GM20431 (cell line): ENCODE results near the gene CENPH.
"Not testable (repeated sequence)": the region's sequence is repeated elsewhere in the genome, so short reads cannot be mapped to it uniquely, and the experiment has no call there.

ENCODE experiments used
- in situ Hi-C: fragments of 300-500 bp; cut with MseI, MboI; formaldehyde crosslinking; loops from one replicate; pipeline ENCODE4 v1.15.0; 2020; ENCODE audit warnings: low sequenced_read_pairs; ENCODE audit not compliant: unreplicated experiment

Gene CENPH, protein sequence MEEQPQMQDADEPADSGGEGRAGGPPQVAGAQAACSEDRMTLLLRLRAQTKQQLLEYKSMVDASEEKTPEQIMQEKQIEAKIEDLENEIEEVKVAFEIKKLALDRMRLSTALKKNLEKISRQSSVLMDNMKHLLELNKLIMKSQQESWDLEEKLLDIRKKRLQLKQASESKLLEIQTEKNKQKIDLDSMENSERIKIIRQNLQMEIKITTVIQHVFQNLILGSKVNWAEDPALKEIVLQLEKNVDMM

DNA sequence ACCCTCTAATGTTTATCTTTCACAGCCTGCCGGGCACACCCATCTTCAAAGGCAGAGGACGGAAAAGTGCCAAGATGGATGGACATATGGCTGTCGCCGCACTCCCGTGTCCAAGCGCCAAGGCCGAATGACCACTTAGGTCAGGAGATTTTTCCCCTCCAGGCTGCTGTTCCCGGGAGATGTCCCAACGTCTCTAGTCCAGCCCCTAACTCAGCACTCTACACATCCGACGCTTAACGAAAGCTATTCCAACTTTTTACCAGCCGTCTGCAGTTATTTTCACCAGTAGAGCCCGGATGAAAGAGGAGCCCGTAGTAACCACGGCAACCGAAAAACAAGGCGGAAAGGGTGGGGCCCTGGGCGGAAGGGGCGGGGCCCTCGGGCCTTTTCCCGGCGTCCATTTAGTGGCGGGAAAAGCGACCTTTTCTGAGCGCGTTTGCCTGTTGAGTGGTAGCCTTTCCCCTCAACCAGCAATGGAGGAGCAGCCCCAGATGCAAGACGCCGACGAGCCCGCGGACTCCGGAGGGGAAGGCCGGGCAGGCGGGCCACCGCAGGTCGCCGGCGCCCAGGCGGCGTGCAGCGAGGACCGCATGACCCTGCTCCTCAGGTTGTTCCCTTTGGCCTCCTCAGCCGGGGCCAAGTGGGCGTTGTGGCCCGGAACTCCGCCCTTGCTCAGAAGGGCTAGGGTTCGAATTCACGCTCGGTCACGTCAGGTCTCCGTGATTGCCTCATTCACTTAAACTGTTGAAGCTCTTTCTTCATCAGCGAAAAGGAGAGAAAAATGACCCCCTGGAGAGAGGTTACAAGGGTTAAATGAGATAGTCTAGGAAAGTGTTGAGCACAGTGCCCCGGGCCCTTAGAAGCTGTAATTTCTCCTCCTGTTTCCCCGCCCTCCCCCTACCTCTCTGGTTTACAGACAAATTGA, at the start of gene CENPH:
Gene CENPH, plus strand, starts transcription at position 422 of the 925 bp plus-strand sequence. Its CDS starts 52 bp downstream, at position 474.
- in situ Hi-C loops = no loop called here

DNA sequence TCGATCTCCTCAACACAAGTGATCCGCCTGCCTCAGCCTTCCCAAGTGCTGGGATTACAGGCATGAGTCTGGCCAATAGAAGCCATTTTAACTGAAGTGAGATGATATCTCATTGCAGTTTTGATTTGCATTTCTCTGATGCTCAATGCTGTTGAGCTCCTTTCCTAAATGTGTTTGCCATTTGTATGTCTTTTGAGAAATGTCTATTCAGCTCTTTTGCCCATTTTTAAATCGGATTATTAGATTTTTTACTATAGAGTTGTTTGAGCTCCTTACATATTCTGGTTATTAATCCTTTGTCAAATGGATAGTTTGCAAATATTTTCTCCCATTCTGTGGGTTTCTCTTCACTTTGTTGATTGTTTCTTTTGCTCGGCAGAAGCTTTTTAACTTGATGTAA, 49.1 kb upstream of the CENPH start:
- in situ Hi-C loops = not testable (repeated sequence)

DNA sequence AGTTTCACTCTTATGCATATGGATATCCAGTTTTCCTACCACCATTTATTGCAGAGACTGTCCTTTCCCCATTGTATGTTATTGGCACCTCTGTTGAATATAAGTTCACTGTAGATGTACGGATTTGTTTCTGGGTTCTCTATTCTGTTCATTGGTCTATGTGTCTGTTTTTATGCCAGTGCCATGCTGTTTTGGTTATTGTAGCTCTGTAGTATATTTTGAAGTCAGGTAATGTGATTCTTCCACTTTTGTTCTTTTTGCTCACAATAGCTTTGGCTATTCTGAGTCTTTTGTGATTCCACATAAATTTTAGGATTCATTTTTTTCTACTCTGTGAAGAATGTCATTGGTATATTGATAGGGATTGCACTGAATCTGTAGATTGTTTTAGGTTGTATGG, 48.6 kb upstream of the CENPH start:
- in situ Hi-C loops = no loop called here

DNA sequence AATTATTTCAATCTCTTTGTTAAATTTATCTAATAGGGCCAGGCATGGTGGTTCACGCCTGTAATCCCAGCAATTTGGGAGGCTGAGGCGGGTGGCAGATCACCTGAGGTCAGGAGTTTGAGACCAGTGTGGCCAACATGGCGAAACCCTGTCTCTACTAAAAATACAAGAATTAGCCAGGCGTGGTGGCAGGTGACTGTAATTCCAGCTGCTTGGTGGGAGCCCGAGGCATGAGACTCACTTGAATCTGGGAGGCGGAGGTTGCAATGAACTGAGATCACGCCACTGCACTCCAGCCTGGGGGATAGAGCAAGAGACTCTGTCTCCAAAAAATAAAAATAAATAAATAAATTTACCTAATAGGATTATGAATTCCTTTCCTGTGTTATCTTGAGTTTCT, 40.8 kb upstream of the CENPH start:
- in situ Hi-C loops = not testable (repeated sequence)

DNA sequence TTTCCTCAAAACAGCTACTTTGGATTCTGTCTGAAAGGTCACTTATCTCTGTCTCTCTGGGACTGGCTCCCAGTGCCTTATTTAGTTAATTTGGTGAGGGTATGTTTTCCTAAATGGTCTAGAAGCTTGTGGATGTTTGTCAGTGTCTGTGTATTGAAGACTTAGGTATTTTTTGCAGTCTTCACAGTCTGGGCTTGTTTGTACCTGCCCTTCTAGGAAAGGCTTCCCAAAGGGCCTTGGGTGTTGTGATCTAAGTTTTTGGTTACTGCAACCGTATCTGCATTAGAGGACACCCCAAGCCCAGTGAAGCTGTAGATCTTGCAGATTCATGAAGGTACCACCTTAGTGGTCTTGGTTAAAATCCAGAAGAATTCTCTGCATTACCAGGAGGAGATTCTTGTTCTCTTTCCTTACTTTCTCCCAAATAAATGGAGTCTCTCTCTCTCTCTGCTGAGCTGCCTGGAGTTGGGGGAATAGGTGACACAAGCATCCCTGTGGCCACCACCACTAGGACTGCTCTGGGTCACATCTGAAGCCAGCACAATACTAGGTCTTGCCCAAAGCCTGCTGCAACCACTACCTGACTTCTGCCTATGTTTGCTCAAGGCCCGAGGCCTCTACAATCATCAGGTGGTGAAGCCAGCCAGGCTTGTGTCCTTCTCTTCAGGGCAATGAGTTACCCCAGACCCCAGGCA, 40.3 kb upstream of the CENPH start:
- in situ Hi-C loops = no loop called here

DNA sequence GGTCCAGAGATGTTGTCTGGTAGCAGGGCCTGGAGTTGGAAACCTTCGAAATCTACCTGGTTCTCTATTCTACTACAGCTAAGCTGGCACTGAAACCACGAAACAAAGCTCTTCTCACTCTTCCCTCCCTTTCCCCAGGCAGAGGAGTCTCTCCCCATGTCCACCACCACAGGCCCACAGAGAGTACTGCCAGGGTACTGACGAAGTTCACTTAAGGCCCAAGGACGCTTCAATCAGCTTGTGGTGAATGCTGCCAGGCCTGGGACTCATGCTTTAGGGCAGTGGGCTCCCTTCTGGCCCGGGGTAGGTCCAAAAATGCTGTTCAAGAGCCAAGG, 39.7 kb upstream of the CENPH start:
- in situ Hi-C loops = no loop called here

DNA sequence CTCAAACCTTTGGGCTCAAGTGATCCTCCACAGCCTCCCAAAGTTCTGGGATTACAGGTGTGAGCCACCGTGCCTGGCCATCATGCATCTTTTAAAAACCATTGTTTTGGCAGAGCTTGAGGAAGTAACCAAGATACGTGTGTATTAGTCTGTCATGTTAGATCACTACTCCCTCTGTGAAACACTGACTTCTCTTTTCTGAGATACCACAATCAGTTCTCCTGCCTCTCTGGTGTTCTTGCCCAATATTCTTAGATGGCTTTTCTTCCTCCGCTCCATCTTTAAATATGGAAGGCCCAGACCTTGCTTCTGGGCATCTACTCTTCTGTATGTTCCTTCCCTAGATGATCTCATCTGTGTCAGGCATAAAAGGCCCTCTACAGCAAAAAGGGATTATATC, 36.7 kb upstream of the CENPH start:
- in situ Hi-C loops = no loop called here

DNA sequence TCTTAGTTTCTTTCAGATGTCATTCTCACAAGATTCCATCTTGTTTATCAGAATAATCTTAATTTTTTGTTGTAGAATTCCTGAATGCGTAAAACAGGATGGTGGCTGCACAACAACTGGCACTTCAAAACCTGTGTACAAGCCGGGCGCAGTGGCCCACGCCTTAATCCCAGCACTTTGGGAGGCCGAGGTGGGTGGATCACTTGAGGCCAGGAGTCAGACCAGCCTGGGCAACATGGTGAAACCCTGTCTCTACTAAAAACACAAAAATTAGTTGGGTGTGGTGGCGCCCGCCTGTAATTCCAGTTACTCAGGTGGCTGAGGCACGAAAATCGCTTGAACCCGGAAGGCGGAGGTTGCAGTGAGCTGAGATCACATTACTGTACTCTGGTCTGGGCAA, 32.9 kb upstream of the CENPH start:
- in situ Hi-C loops = no loop called here

DNA sequence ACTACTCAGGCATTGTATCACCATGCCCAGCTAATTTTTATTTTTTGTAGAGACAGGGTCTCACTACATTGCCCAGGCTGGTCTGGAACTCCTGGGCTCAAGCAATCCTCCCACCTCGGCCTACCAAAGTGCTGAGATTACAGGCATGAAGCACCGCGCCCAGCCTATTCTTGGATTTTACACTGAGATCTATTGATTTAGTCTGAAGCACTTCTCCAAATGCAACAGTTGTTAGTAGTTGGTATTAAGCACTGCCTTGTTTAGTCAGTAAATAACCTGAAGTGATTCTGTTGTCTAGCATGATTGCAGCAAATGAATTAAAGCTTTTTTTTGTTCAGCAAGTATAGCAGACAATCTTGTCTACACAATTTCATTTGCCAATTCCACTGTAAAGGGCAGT, 31.3 kb upstream of the CENPH start:
- in situ Hi-C loops = no loop called here

DNA sequence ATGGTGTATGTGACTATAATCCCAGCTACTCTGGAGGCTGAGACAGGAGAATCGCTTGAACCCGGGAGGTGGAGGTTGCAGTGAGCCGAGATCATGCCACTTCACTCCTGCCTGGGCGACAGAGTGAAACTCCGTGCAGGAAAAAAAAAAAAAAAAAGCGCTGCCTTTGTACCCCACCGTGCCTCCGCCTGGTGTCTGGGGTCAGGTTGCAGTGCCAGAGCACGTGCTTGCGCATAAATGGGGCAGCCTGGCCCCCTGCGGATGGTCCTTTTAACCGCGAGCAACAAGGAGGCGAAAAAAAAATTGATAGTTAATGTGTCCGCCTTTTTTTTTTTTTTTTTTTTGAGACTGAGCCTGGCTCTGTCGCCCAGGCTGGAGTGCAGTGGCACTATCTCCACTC, 28.7 kb upstream of the CENPH start:
- in situ Hi-C loops = no loop called here

DNA sequence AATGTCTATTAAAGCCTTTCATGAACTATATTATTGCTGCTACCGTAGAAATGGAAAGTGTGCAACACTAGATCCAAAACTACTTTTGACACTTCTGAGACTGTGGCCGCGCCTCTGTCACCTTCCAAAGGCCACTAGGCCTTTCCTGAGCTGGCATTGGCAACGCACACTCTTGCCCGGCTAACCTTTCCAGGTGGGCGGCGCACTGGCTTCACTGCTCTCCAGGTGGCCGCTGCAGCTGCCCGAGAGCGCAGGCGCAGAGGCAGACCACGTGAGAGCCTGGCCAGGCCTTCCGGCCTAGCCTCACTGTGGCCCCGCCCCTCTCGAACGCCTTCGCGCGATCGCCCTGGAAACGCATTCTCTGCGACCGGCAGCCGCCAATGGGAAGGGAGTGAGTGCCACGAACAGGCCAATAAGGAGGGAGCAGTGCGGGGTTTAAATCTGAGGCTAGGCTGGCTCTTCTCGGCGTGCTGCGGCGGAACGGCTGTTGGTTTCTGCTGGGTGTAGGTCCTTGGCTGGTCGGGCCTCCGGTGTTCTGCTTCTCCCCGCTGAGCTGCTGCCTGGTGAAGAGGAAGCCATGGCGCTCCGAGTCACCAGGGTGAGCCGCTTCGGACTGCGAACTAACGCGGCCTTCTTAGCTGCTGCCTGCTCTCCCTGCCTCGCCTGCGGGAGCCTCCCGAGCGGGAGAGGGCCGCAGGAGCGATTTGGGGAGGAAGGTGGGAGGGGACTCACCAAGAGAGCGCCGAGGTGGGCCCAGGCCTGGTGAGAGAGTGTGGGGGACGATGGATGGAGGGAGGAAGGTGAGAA, 22.5 kb upstream of the CENPH start, which contains the start of gene CCNB1:
Gene CCNB1, plus strand, starts transcription at position 465 of the 807 bp plus-strand sequence. Its CDS starts 113 bp downstream, at position 578.
- in situ Hi-C loops = no loop called here

DNA sequence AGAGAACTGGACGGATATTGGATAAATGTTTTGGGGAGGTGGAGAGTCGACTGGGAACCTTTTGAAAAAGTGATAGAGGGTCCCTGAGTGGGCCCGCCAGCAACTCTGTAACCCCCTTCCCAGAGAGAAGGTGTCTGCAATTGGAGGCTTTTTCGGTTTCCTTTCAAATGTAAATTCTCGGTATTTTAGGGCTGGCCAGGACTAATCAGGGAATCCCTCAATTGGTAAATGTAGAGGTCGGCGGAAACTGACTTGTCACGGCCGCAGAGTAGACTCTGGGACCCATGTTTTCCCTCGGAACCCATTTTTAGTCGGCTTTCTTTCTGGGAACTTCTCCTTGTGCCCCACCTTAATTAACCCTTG, 21.9 kb upstream of the CENPH start:
- in situ Hi-C loops = no loop called here

DNA sequence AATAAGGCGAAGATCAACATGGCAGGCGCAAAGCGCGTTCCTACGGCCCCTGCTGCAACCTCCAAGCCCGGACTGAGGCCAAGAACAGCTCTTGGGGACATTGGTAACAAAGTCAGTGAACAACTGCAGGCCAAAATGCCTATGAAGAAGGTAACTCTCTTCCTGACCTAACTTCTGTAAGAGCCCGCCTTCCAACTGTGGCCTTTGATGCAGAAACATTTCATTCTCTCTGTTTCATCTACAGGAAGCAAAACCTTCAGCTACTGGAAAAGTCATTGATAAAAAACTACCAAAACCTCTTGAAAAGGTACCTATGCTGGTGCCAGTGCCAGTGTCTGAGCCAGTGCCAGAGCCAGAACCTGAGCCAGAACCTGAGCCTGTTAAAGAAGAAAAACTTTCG, 21.5 kb upstream of the CENPH start:
- in situ Hi-C loops = no loop called here

DNA sequence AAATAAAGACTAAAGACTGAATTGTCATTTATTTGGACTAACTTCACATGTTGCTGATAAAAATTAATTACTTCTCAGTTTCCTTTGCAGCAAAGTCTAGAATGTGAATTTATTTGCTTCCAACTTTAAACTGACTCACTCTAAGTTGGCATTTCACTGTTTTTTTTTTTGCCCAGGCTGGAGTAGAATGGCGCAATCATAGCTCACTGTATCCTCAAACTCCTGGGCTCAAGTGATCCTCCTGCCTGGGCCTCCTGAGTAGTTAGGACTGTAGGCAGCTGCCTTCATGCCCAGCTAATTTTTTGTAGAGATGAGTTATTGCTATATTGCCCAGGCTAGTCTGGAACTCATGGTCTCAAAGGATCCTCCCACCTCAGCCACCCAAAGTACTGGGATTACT, 18.9 kb upstream of the CENPH start:
- in situ Hi-C loops = no loop called here

DNA sequence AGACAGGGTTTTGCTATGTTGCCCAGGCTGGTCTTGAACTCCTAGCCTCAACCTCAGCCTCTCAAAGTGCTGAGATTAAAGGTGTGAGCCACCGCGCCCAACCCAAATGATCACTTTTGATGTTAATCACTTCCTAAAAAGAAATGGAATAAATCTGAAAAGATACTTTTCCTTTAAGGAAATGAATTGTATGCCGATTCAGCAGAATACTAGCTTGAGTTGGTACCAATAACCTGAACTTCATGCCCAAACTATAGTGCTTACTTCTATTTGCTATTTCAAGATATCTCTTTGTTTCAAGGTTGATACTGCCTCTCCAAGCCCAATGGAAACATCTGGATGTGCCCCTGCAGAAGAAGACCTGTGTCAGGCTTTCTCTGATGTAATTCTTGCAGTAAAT, 18.4 kb upstream of the CENPH start:
- in situ Hi-C loops = no loop called here

DNA sequence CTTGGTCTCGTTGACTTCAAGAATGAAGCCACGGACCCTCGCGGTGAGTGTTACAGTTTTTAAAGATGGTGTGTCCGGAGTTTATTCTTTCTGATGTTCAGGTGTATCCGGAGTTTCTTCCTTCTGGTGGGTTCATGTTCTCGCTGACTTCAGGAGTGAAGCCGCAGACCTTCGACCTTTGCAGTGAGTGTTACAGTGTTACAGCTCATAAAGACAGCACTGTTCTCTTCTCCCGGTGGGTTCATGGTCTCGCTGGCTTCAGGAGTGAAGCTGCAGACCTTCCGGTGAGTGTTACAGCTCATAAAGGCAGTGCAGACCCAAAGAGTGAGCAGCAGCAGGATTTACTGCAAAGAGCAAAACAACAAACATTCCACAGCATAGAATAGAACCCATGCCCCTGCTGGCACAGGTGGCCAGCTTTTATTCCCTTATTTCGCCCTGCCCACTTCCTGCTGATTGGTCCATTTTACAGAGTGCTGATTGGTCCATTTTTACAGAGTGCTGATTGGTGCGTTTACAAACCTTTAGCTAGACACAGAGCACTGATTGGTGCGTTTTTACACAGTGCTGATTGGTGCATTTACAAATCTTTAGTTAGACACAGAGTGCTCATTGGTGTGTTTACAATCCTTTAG, 7.6 kb upstream of the CENPH start:
- in situ Hi-C loops = not testable (repeated sequence)

DNA sequence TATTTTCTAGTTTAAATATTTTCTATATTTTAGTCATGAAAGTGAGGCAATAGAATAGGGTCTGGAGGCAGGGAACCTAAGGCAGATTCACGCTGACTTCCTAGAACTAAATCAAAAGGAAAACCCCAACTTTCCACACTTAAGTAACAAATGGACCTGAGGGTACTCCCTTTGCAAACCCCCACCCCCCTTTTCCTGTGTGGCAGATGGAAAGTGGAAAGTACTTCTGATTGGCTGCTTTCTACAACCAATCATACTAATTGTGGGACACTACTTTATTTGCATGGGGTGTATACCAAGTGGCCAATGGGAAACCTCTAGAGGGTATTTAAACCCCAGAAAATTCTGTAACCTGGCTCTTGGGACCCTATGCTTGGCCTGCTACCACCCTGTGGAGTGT, 4.8 kb upstream of the CENPH start:
- in situ Hi-C loops = no loop called here

DNA sequence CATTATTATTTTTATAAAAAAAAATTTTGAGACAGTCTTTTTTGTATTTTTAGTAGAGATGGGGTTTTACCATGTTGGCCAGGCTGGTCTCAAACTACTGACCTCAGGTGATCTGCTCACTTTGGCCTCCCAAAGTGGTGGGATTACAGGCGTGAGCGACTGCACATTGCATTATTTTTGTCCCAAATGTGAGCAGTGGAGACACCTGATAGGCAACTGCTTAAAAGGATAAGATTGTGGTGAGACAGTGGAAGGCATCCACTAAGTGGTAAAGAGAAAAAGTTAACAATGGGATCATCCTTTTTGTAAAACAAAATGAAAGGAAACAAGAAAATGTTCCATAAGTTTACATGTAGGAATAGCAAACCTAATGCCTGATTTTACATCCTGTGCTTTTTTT, 2.0 kb upstream of the CENPH start:
- in situ Hi-C loops = no loop called here

DNA sequence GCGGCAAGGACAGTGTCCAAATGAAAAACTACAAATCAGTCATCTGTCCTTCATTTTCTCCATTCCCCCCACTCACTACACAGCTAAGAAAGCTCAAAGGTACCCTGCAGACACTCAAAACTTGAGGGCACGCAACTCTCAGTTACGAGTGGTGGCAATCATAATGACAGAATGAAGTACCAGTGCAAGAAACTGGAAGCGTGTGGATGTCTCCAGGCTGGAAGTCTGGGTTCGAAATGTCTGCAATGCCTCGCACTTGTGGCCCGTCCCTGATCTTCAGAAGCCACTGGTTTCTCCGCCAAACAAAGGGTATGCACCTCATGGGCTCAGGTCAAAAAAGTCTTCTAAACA, 597 bp upstream of the CENPH start:
- in situ Hi-C loops = no loop called here

DNA sequence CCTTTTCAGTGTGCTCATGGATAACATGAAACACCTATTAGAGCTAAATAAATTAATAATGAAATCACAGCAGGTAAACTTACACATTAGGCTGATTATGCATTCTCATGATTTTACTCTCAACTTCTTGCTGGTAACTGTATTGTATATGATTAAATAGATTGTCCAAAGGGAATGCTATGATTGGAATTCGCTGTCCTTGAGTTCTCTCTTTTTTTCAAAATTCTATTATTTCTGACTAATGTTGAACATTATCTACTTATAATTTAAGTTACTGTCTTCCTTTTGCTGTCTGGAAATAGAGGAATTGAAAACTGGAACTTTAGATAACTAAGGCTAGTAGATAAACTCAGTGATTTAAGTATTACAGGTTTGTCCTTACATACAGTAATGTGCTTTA, 13.1 kb downstream of the CENPH start:
- in situ Hi-C loops = no loop called here
